ENCODE results near the gene PARVG.

DNA sequence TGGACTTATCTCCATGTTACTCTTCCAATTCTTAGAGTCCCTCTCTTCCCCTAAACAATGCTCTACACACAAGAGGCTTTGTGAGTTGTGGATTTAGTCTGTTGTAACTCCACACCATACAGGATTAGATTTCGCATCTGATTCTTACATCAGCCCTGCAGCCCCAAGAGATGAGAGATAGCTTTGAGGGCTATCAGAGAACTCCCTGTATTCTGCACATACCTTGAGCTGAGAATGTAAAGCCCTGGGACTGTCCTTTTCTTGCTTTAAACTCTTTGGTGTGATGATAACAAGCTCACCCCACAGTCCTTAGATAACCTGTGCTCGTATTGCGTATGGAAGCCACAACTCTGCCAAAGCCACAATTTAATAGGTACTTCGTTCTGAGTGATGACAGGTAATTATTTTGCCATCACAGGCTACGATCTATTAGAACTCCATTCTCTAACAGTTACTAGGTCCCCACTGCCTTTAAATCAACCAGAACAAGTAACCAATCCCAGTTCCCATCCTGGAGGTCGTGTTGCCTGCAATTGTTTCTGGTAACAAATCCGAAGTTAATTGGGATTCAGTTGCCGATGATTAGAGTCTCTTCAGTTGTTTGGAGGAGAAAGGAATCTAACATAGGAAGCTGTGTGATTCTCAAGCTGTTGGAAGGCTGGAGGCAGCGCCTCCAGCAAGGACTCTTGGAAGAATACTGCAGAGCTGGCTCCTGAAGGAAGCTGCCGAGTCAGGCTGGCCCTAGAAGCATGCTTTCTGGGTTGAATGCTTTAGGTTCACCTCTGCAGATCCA lies 1.3 kb upstream of the PARVG start:
- TF ChIP-seq KLF15 (CRISPR knock-in tag; IDR thresholded peaks at IDR 0.05; ENCODE audit: borderline replicate concordance) (no peak), NKX3-1 (CRISPR knock-in tag; IDR thresholded peaks at IDR 0.05) (no peak), ATF1 (CRISPR knock-in tag; IDR thresholded peaks at IDR 0.05) (no peak), FOXM1 (CRISPR knock-in tag; IDR thresholded peaks at IDR 0.05) (no peak), CC2D1A (CRISPR knock-in tag; IDR thresholded peaks at IDR 0.05) (no peak), ZNF160 (CRISPR knock-in tag; IDR thresholded peaks at IDR 0.05) (no peak)
- TF ChIP-seq, protein P1, sequence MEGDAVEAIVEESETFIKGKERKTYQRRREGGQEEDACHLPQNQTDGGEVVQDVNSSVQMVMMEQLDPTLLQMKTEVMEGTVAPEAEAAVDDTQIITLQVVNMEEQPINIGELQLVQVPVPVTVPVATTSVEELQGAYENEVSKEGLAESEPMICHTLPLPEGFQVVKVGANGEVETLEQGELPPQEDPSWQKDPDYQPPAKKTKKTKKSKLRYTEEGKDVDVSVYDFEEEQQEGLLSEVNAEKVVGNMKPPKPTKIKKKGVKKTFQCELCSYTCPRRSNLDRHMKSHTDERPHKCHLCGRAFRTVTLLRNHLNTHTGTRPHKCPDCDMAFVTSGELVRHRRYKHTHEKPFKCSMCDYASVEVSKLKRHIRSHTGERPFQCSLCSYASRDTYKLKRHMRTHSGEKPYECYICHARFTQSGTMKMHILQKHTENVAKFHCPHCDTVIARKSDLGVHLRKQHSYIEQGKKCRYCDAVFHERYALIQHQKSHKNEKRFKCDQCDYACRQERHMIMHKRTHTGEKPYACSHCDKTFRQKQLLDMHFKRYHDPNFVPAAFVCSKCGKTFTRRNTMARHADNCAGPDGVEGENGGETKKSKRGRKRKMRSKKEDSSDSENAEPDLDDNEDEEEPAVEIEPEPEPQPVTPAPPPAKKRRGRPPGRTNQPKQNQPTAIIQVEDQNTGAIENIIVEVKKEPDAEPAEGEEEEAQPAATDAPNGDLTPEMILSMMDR (CRISPR knock-in tag; IDR thresholded peaks at IDR 0.05), result no peak
